Measurements from ENCODE around the gene GABARAP. TPM values are rescaled to one million over a fixed set of nuclear protein-coding genes. Genes with fewer than 3 reads are reported as not detected.
"Not testable (repeated sequence)": the region's sequence is repeated elsewhere in the genome, so short reads cannot be mapped to it uniquely, and the experiment has no call there.

Gene GABARAP
- total RNA-seq, 1 donor from 2014 or later: 130 TPM

DNA sequence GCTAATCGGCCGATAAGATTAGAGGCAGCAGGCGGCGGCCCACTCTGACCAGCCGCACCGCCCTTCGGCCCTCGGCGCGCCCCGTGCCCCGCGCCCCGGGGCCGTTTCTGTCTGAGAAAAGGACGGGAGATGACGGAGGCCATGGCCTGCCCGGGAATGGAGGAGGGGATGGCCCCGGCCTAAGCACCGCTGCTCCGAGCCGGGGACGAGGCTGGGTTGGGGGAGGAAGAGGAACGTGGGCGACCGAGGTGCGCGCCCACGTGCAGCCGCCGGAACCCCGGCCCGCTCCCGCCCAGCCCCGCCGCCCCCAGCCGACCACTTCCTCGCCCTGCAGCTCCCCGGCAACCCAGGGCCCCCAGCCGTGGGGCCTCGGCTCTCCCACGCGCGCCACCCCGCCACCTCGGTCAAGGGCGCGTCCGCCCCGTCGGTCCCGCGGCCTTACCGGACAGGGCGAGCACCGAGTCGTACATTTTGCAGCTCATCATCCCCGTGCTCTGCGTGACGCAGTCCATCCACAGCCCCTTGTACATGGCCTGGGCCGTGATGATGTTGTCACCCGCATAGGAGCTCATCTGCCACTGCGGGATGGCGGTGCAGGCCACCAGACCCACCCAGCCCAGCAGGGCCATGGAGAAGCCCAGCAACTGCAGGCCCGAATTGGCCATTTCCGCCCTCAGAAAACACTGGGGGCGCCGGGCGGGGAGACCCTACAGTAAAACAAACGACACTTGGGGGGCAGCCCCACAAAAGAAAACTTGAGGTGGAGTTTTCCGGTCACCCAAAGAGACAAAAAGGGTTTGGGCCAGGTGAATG, 19.3 kb upstream of the GABARAP start:
- no peak for DNase-seq (ENCODE audit: low read depth in 2 of 2)

GRCh38 chr17:7260651-7261378, 18.6 kb upstream of the GABARAP start:
- DNase-seq (ENCODE audit: low read depth in 2 of 2): no peak

GRCh38 chr17:7260151-7260550, 17.9 kb upstream of the GABARAP start:
- no peak for DNase-seq (ENCODE audit: low read depth in 2 of 2)

GRCh38 chr17:7259555-7259889, 17.3 kb upstream of the GABARAP start:
- DNase-seq (ENCODE audit: low read depth in 2 of 2): no peak

GRCh38 chr17:7258731-7259554, 16.7 kb upstream of the GABARAP start:
- DNase-seq (ENCODE audit: low read depth in 2 of 2): no peak

DNA sequence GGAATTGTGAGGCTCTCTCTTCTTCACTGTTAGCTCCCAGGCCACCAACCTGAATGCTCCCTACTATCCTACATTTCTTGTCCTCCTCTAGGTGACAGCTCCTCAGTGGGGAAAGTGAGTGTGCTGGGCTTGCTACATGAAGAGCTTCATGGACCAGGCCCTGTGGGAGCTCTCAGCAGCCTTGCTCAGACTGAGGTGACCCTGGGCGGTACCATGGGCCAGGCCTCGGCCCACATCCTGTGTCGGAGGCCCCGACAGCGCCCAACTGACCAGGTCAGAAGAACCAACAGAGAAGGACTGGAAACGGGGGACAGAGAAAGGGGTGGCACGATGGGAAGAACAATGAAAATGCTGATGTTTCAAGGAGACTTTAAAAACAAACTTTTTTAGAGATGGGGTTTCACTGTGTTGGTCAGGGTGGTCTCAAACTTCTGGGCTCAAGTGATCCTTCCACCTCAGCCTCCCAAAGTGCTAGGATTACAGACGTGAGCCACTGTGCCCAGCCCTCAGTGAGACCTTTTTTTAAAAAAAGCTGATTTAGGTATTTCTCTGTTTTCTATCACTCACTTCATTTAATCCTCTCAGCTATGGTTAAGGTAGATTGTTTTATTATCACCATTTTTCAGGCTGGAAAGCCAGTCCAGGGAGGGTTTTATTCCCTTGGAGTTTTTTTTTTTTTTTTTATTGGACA, 14.7 kb upstream of the GABARAP start:
- no peak for DNase-seq (ENCODE audit: low read depth in 2 of 2)

DNA sequence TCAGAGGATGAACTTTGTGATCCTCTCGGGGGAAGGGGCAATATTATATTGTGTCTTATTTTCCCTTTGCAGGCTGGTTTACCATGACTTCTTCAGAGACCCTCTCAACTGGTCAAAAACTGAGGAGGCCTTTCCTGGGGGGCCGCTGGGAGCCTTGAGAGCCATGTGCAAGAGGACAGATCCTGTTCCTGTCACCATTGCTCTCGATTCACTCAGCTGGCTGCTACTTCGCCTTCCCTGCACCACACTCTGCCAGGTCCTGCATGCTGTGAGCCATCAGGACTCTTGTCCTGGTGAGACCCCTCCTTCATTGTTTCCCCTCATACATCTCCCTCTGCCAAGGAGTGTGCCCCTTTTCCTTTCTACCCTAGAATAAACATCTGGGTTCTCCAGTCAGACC, 12.3 kb upstream of the GABARAP start:
- DNase-seq (ENCODE audit: low read depth in 2 of 2): no peak

- DNase-seq (ENCODE audit: low read depth in 2 of 2): no peak
Measured at GRCh38 chr17:7253082-7253481, 10.8 kb upstream of the GABARAP start.

GRCh38 chr17:7252176-7253043, 10.2 kb upstream of the GABARAP start, which contains the start of gene ELP5:
ELP5 (plus strand) TSS chr17:7252215; CDS start chr17:7252551, 336 bp downstream.
- DNase-seq (ENCODE audit: low read depth in 2 of 2): peak; percentile 95 to 97

DNA sequence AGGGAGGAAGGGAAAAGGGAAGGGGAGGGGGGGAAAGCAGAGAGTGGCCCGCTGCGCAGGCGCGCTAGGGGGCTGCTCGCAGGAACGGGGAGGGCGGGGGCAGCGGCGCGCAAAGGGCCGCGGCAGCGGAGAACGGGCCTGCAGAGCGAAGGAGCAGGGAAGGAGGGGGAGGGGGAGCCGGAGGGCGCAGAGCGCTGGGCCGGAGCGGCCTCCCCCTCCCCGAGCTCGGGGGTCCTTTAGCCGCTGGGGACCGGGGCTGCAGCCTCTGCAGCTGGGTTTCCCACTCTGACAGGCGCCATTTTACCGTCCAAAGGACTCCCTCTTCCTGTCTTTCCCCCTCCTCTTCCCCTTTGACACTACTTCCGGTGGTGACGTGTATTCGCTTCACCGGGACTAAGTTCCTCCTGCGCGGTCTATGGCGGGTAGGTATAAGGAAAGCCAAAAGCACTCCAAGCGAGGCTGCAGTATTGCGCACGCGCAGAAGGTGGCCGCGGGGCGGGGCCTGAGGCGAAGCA, 9.5 kb upstream of the GABARAP start, which contains the start of gene CTDNEP1:
Gene CTDNEP1, minus strand, starts transcription at position 74 of the 515 bp plus-strand sequence. CDS start 438 bp downstream, outside the sequence.
- peak; percentile 100 for DNase-seq (ENCODE audit: low read depth in 2 of 2)

GRCh38 chr17:7250695-7251627, 8.7 kb upstream of the GABARAP start:
- peak; percentile 48 to 54 for DNase-seq (ENCODE audit: low read depth in 2 of 2)

- no peak for DNase-seq (ENCODE audit: low read depth in 2 of 2)
Measured at GRCh38 chr17:7249830-7250229, 7.6 kb upstream of the GABARAP start.

DNA sequence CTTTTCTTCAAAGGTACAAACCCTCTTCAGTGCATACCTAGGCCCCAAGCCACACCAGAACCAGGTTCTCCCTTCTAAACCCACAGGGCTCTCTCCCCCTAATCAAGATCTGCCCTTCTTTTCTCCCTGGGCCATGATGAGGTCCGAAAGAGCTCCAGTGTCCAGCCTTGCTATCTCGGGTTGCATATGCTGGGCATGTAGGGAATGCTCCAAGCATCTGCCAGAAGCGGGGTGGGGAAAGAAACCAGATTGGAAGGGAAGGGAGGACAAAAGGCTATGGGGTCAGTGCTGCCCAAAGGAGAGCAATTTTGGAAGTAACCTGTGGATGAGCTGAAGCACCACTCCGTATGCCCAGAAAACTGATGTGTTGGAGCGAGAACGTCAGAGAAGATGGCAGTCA, 7.0 kb upstream of the GABARAP start:
- DNase-seq (ENCODE audit: low read depth in 2 of 2): no peak

DNA sequence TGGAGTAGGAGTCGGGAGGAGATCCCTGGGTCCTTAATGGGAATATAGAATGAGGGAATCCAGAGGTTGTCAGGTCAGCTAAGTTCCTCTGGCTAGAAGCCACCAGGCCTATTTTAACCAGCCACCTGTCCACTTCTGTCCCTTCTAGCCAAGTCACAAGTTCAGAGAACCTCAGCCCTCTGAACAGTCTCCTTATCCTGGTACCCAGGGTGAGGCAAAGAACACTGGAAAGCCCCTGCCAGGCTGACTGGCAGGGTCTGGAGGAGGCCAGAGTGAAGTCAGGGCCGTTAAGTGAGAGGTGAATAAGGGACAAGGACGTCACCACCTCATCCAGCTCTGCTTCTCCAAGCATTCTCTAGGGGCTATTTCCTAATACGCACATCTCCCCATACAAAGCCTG, 6.5 kb upstream of the GABARAP start:
- DNase-seq (ENCODE audit: low read depth in 2 of 2): no peak

DNA sequence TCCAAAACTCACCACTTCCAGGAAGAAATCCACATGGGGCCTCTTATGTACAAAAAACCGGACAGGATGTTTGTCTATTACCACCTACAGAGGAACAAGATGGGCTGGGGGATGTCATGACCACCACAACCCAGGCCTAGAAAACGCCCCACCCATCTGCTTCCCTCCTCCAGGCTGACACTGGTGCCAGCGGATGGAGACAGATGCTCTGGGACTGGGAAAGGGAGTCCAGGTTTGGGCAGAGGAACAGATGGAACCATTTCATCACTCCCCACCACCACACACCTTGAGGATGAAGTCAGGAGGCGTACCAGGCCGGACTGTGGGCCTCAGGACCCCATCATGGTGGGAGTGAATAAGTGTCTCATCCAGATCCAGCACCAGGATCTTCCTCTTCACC, 4.5 kb upstream of the GABARAP start:
- DNase-seq (ENCODE audit: low read depth in 2 of 2): no peak

GRCh38 chr17:7243838-7244237, 1.6 kb upstream of the GABARAP start:
- not testable (repeated sequence) for DNase-seq (ENCODE audit: low read depth in 2 of 2)

- DNase-seq (ENCODE audit: low read depth in 2 of 2): no peak
Measured at GRCh38 chr17:7243453-7243729, 1.1 kb upstream of the GABARAP start.

DNA sequence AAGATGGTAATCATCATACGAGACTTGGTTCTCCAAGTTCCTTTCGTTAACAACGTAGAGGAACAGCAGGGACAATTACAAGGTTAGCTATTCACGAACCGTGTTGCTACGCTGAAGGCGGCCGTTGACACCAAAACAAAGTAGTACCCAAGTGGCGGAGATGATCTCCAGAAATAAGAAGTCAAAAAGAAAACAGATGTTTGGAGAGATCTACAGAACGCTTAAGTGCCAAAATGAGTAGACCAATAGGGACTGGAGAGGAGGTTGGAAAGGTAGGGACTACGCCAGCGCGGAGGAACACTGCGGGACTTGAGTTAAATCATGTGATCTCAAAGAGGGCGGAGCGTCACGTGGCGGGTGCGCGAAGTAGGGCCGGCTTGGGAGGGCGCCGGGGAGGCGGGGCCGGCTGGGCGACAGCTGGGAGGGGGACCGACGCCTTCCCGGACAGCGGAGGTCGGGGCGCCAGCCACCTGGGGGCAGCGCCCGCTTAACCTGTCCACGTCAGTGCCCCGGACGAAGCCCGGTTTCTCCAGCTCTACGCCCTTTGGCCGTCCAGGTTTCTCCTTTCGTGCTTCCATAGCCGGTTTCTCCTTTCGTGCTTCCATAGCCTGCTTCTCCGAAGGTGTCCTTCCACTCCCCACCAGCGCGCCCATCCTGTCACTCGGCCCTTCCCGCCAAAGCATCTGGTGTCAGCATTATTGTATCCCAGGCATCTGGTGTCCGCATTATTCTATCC, 636 bp upstream of the GABARAP start:
- DNase-seq (ENCODE audit: low read depth in 2 of 2): peak; percentile 98 to 99

All from lung microvascular endothelial cell (primary cell).